ENCODE results near the gene ETV7. TPM values are rescaled to one million over a fixed set of nuclear protein-coding genes. Genes with fewer than 3 reads are reported as not detected.

The ETV7 gene
- total and polyA plus RNA-seq, 2 experiments from 2014 or later, result 0.47 to 1.2 TPM

- TF ChIP-seq ZNF462 (CRISPR knock-in tag; IDR thresholded peaks at IDR 0.05) (no peak), CREB1 (CRISPR knock-in tag; IDR thresholded peaks at IDR 0.05; ENCODE audit: low read depth) (no peak), ETS1 (IDR thresholded peaks at IDR 0.05) (no peak), NANOG (IDR thresholded peaks at IDR 0.05; ENCODE audit: borderline replicate concordance) (no peak), STAT1 (IDR thresholded peaks at IDR 0.05; ENCODE audit: unreplicated experiment) (no peak), ZNF114 (CRISPR knock-in tag; IDR thresholded peaks at IDR 0.05) (no peak), CTCF (conservative IDR thresholded peaks at IDR 0.05; ENCODE audit: low read depth in 2 of 2) (no peak), ZNF331 (CRISPR knock-in tag; IDR thresholded peaks at IDR 0.05; ENCODE audit: low read depth) (no peak), EZH2phosphoT487 (IDR thresholded peaks at IDR 0.05; ENCODE audit: unreplicated experiment) (no peak), REST (IDR thresholded peaks at IDR 0.05; ENCODE audit: unreplicated experiment) (no peak)
Observed at GRCh38 chr6:36383606-36384005, 3.9 kb downstream of the ETV7 start (continued).
